ENCODE measurements around the gene DLG2.

The DLG2 gene

GRCh38 chr11:85086504-85087284 lies 540.5 kb downstream of the DLG2 start:
- Histone ChIP-seq H3K4me3 (ENCODE audit: low read depth, low read length) (no peak overlapping the region), H3K9me3 (ENCODE audit: control insufficient read depth, insufficient read depth, low read depth, low read length) (peaks cover 13% of the 10 kb centered on the region; the same call in 1 of the 2 replicates), H3K36me3 (ENCODE audit: control insufficient read depth, insufficient read depth, low read length) (no peaks in the 10 kb centered on the region), H3K27ac (ENCODE audit: low read depth, low read length) (no peak overlapping the region), H3K4me1 (ENCODE audit: control insufficient read depth, insufficient read depth, low read length) (no peaks in the 10 kb centered on the region; the same call in 1 of the 2 replicates), H3K9ac (ENCODE audit: low read length) (no peak overlapping the region), H3K27me3 (ENCODE audit: control insufficient read depth, insufficient read depth, low read length) (no peaks in the 10 kb centered on the region)

- H3K4me1 ChIP-seq (ENCODE audit: control insufficient read depth, insufficient read depth, low read length), result 0 out of 2 replicates have a peak, but pooled peaks cover 3% of the 10 kb centered on the region
- H3K27me3 ChIP-seq (ENCODE audit: control insufficient read depth, insufficient read depth, low read length), result no peaks in the 10 kb centered on the region
- no peak overlapping the region for H3K27ac ChIP-seq (ENCODE audit: low read depth, low read length)
- peaks cover 2% of the 10 kb centered on the region; the same call in 1 of the 2 replicates for H3K9me3 ChIP-seq (ENCODE audit: control insufficient read depth, insufficient read depth, low read depth, low read length)
- no peaks in the 10 kb centered on the region for H3K36me3 ChIP-seq (ENCODE audit: control insufficient read depth, insufficient read depth, low read length)
- no peak overlapping the region for H3K4me3 ChIP-seq (ENCODE audit: low read depth, low read length)
- H3K9ac ChIP-seq (ENCODE audit: low read length), result no peak overlapping the region
Measured at GRCh38 chr11:85076535-85077330, 550.4 kb downstream of the DLG2 start.

DNA sequence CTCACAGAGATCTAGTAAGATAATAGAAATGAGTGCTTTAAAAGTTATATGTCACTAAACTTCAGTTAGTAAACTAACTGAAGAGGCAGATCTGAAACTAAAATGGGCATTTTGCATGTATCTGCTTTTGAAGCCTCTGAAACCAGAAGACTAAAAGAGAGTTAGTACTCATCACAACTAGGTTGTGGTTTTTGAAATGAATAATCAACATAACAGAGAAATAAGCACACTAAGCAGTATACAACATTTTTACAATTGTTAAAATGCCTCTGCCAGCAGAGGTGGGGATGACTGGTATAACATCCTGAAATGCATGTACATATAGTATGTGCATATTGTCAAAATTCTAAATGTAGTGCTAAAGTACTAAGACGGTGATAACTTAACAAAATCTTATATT lies 564.5 kb downstream of the DLG2 start:
- Histone ChIP-seq H3K27ac (ENCODE audit: low read depth, low read length) (no peak overlapping the region), H3K4me1 (ENCODE audit: control insufficient read depth, insufficient read depth, low read length) (no peaks in the 10 kb centered on the region), H3K4me3 (ENCODE audit: low read depth, low read length) (no peak overlapping the region), H3K9ac (ENCODE audit: low read length) (no peak overlapping the region), H3K9me3 (ENCODE audit: control insufficient read depth, insufficient read depth, low read depth, low read length) (no peaks in the 10 kb centered on the region), H3K27me3 (ENCODE audit: control insufficient read depth, insufficient read depth, low read length) (no peaks in the 10 kb centered on the region), H3K36me3 (ENCODE audit: control insufficient read depth, insufficient read depth, low read length) (no peaks in the 10 kb centered on the region)

- H3K9ac ChIP-seq (ENCODE audit: low read length), result no peak overlapping the region
- H3K9me3 ChIP-seq (ENCODE audit: control insufficient read depth, insufficient read depth, low read depth, low read length), result no peaks in the 10 kb centered on the region
- no peaks in the 10 kb centered on the region for H3K36me3 ChIP-seq (ENCODE audit: control insufficient read depth, insufficient read depth, low read length)
- no peaks in the 10 kb centered on the region for H3K27me3 ChIP-seq (ENCODE audit: control insufficient read depth, insufficient read depth, low read length)
- H3K27ac ChIP-seq (ENCODE audit: low read depth, low read length), result no peak overlapping the region
- peaks cover 3% of the 10 kb centered on the region; the same call in 1 of the 2 replicates for H3K4me1 ChIP-seq (ENCODE audit: control insufficient read depth, insufficient read depth, low read length)
- H3K4me3 ChIP-seq (ENCODE audit: low read depth, low read length), result no peak overlapping the region
Measured at GRCh38 chr11:85052636-85053035, 574.5 kb downstream of the DLG2 start.

- Histone ChIP-seq H3K9ac (ENCODE audit: low read length) (no peak overlapping the region), H3K4me3 (ENCODE audit: low read depth, low read length) (no peak overlapping the region), H3K4me1 (ENCODE audit: control insufficient read depth, insufficient read depth, low read length) (peaks cover 3% of the 10 kb centered on the region; the same call in 1 of the 2 replicates), H3K9me3 (ENCODE audit: control insufficient read depth, insufficient read depth, low read depth, low read length) (no peaks in the 10 kb centered on the region), H3K27ac (ENCODE audit: low read depth, low read length) (no peak overlapping the region), H3K36me3 (ENCODE audit: control insufficient read depth, insufficient read depth, low read length) (no peaks in the 10 kb centered on the region), H3K27me3 (ENCODE audit: control insufficient read depth, insufficient read depth, low read length) (no peaks in the 10 kb centered on the region)
Measured at GRCh38 chr11:85048801-85049200, 578.3 kb downstream of the DLG2 start.

DNA sequence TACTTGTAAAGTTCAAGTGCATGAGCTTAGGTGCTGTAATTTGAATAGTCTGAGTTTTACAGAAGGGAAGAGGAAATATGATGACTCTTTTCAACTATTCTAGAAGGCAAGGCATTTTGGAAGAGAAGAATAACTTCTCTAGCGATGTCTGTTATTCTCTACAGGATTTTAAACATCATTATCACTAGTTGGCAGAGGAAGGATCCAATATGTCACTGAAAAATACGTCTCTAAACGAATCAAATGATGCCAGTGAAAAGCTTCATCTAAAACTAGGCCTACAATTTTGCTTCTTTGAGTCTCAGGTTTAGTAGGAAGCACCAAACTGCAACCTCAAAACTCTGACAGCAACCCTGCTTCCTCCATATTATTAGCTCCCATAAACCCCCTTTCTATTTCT lies 581.4 kb downstream of the DLG2 start:
- no peak overlapping the region for H3K9ac ChIP-seq (ENCODE audit: low read length)
- no peak overlapping the region for H3K27ac ChIP-seq (ENCODE audit: low read depth, low read length)
- no peaks in the 10 kb centered on the region for H3K9me3 ChIP-seq (ENCODE audit: control insufficient read depth, insufficient read depth, low read depth, low read length)
- no peaks in the 10 kb centered on the region for H3K27me3 ChIP-seq (ENCODE audit: control insufficient read depth, insufficient read depth, low read length)
- no peaks in the 10 kb centered on the region for H3K4me1 ChIP-seq (ENCODE audit: control insufficient read depth, insufficient read depth, low read length)
- H3K36me3 ChIP-seq (ENCODE audit: control insufficient read depth, insufficient read depth, low read length), result no peaks in the 10 kb centered on the region
- no peak overlapping the region for H3K4me3 ChIP-seq (ENCODE audit: low read depth, low read length)

- Histone ChIP-seq H3K9ac (ENCODE audit: low read length) (no peak overlapping the region), H3K27ac (ENCODE audit: low read depth, low read length) (no peak overlapping the region), H3K9me3 (ENCODE audit: control insufficient read depth, insufficient read depth, low read depth, low read length) (no peaks in the 10 kb centered on the region), H3K36me3 (ENCODE audit: control insufficient read depth, insufficient read depth, low read length) (no peaks in the 10 kb centered on the region), H3K4me3 (ENCODE audit: low read depth, low read length) (no peak overlapping the region), H3K27me3 (ENCODE audit: control insufficient read depth, insufficient read depth, low read length) (no peaks in the 10 kb centered on the region), H3K4me1 (ENCODE audit: control insufficient read depth, insufficient read depth, low read length) (no peaks in the 10 kb centered on the region)
Measured at GRCh38 chr11:85044911-85045310, 582.2 kb downstream of the DLG2 start.

DNA sequence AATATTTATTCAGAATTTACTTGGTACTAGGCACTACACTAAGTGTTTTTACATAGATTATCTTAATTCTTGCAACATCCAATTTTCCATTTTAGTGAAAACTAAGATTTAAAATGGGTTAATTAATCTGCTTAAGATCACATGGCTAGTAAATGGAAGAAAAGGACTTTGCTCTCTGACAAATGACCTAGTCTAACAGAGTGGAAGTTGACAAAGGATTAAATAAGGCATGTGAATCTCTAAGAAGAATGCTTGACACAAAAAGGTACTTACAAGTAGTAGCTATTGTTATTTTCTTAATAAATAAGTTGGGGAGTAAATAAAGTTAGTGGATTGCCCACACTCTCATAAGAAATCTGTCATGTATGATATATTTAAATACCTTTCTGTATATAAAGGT lies 584.8 kb downstream of the DLG2 start:
- Histone ChIP-seq H3K4me3 (ENCODE audit: low read depth, low read length) (no peak overlapping the region), H3K27ac (ENCODE audit: low read depth, low read length) (no peak overlapping the region), H3K9ac (ENCODE audit: low read length) (no peak overlapping the region), H3K36me3 (ENCODE audit: control insufficient read depth, insufficient read depth, low read length) (no peaks in the 10 kb centered on the region), H3K27me3 (ENCODE audit: control insufficient read depth, insufficient read depth, low read length) (no peaks in the 10 kb centered on the region), H3K9me3 (ENCODE audit: control insufficient read depth, insufficient read depth, low read depth, low read length) (no peaks in the 10 kb centered on the region), H3K4me1 (ENCODE audit: control insufficient read depth, insufficient read depth, low read length) (no peaks in the 10 kb centered on the region)

GRCh38 chr11:85040166-85040565 lies 587.0 kb downstream of the DLG2 start:
- no peak overlapping the region for H3K27ac ChIP-seq (ENCODE audit: low read depth, low read length)
- H3K9ac ChIP-seq (ENCODE audit: low read length), result no peak overlapping the region
- no peaks in the 10 kb centered on the region for H3K36me3 ChIP-seq (ENCODE audit: control insufficient read depth, insufficient read depth, low read length)
- H3K4me3 ChIP-seq (ENCODE audit: low read depth, low read length), result no peak overlapping the region
- H3K9me3 ChIP-seq (ENCODE audit: control insufficient read depth, insufficient read depth, low read depth, low read length), result no peaks in the 10 kb centered on the region
- no peaks in the 10 kb centered on the region for H3K27me3 ChIP-seq (ENCODE audit: control insufficient read depth, insufficient read depth, low read length)
- no peaks in the 10 kb centered on the region for H3K4me1 ChIP-seq (ENCODE audit: control insufficient read depth, insufficient read depth, low read length)

DNA sequence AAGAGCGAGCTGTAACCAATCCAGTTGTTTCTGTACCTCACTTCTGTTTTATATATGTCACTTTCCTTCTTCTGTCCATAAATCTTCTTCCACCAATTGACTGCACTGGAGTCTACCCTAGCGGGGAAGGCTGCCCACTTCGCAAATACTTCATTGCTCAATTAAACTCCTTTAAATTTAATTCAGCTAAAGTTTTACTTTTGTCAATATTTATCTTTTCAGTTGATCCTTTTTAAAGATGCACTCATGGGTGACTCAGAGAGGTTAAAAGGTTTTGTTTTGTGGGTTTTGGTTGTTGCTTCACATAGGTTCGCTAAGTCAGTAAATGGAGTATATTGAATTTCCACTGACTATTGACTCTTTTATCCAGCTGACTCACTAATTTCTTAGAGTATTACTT lies 597.2 kb downstream of the DLG2 start:
- no peaks in the 10 kb centered on the region for H3K36me3 ChIP-seq (ENCODE audit: control insufficient read depth, insufficient read depth, low read length)
- H3K4me1 ChIP-seq (ENCODE audit: control insufficient read depth, insufficient read depth, low read length), result no peaks in the 10 kb centered on the region
- H3K27ac ChIP-seq (ENCODE audit: low read depth, low read length), result no peak overlapping the region
- no peaks in the 10 kb centered on the region for H3K27me3 ChIP-seq (ENCODE audit: control insufficient read depth, insufficient read depth, low read length)
- no peak overlapping the region for H3K9ac ChIP-seq (ENCODE audit: low read length)
- no peak overlapping the region for H3K4me3 ChIP-seq (ENCODE audit: low read depth, low read length)
- H3K9me3 ChIP-seq (ENCODE audit: control insufficient read depth, insufficient read depth, low read depth, low read length), result no peaks in the 10 kb centered on the region

Data from HUES6 (cell line).